A549 (cell line): ENCODE results near the gene RPTOR. TPM values are rescaled to one million over a fixed set of nuclear protein-coding genes. Genes with fewer than 3 reads are reported as not detected.
A peak's percentile ranks its signal among the peaks of the same experiment; 100 is the strongest.

ENCODE experiments used
- ATAC-seq, 2 experiments: fragments of 200-7000 bp in 1 of 2; fragments of >200 bp in 1 of 2; cut with Nextera tagmentation in 1 of 2; cut with Tn5 transposase in 1 of 2; 3 replicates each; pipeline versions ENCODE4 v1.8.0 to v1.9.1; 2018 to 2020; ENCODE audit warnings: mild to moderate bottlenecking in 1 of 2, moderate library complexity in 1 of 2
- CTCF ChIA-PET: fragments of 300-600 bp; sonication (Branson Sonifier 250); formaldehyde crosslinking; extraction: SDS; loops from one replicate; lab custom pipeline; 2021; ENCODE audit warnings: antibody characterized with exemption, inconsistent platforms; lab: Yijun Ruan, JAX
- POLR2A ChIA-PET: fragments of 350-600 bp; formaldehyde crosslinking; extraction: SDS; loops from one replicate; lab custom pipeline; 2021; ENCODE audit warnings: antibody characterized with exemption, inconsistent platforms; lab: Yijun Ruan, JAX
- DNase-seq, 2 experiments: peaks; one replicate each; pipeline versions ENCODE4 v3.0.0 to v3.0.0-alpha.2; 2011 to 2016; ENCODE audit warnings: low read depth in 1 of 2, low spot score in 1 of 2
- FAIRE-seq: peaks from 2 replicates; lab custom pipeline; 2011; peaks lifted over from hg19 to GRCh38; lab: Jason Lieb, UNC
- H3K27ac ChIP-seq, 2 experiments: fragments of >200 bp; sonication (Bioruptor Twin); formaldehyde crosslinking; 3 replicates each; pipeline ENCODE4 v1.5.1; 2016 to 2017
- H3K4me1 ChIP-seq: fragments of >200 bp; sonication (Bioruptor Twin); formaldehyde crosslinking; 3 replicates; pipeline ENCODE4 v1.6.1; 2016
- H3K4me2 ChIP-seq: fragments of >200 bp; sonication (Bioruptor Twin); formaldehyde crosslinking; 3 replicates; pipeline ENCODE4 v1.6.1; 2016
- H3K4me3 ChIP-seq: fragments of >200 bp; sonication (Bioruptor Twin); formaldehyde crosslinking; 3 replicates; pipeline ENCODE4 v1.5.1; 2016
- H3K9me3 ChIP-seq: fragments of >200 bp; sonication (Bioruptor Twin); formaldehyde crosslinking; 3 replicates; pipeline ENCODE4 v1.6.1; 2016
- BCL3 ChIP-seq: fragments of >200 bp; sonication (Bioruptor Twin); formaldehyde crosslinking; IDR thresholded peaks from 3 replicates; pipeline ENCODE4 v1.6.1; 2016
- CBX8 ChIP-seq: fragments of 200-600 bp; sonication (generic); IDR thresholded peaks from 2 replicates; pipeline ENCODE4 v1.6.1; 2016
- CEBPB ChIP-seq, 2 experiments: fragments of >200 bp in 1 of 2; sonication (Bioruptor Twin) in 1 of 2; formaldehyde crosslinking in 1 of 2; IDR thresholded peaks; 2 replicates each; pipeline ENCODE4 v1.6.1; 2012 to 2016
- CHD2 ChIP-seq: fragments of 150-350 bp; IDR thresholded peaks from 2 replicates; pipeline ENCODE4 v1.6.1; 2014; ENCODE audit warnings: low read length; ENCODE audit not compliant: partially characterized antibody
- EHF ChIP-seq: fragments of 250-450 bp; sonication (Bioruptor Pico); IDR thresholded peaks from 2 replicates; pipeline ENCODE4 v1.5.0; 2020; ENCODE audit warnings: mild to moderate bottlenecking
- EHMT2 ChIP-seq: fragments of 200-600 bp; sonication (generic); IDR thresholded peaks from 2 replicates; pipeline ENCODE4 v1.6.1; 2016; ENCODE audit warnings: antibody characterized with exemption, low read depth, mild to moderate bottlenecking, moderate library complexity
- ELK1 ChIP-seq: fragments of 150-350 bp; IDR thresholded peaks from 2 replicates; pipeline ENCODE4 v1.6.1; 2014; ENCODE audit warnings: low read depth, mild to moderate bottlenecking, low read length
- ESRRA ChIP-seq: fragments of 150-350 bp; IDR thresholded peaks from 2 replicates; pipeline ENCODE4 v1.6.1; 2014; ENCODE audit warnings: mild to moderate bottlenecking, low read length, borderline replicate concordance
- FOXS1 ChIP-seq: fragments of 250-450 bp; sonication (Bioruptor Pico); IDR thresholded peaks from 2 replicates; pipeline ENCODE4 v1.5.0; 2020; ENCODE audit warnings: mild to moderate bottlenecking, moderate library complexity
- HDAC2 ChIP-seq: fragments of 200-600 bp; sonication (generic); IDR thresholded peaks from 2 replicates; pipeline ENCODE4 v1.6.1; 2016
- HEYL ChIP-seq: fragments of 250-450 bp; sonication (Bioruptor Pico); IDR thresholded peaks from 2 replicates; pipeline ENCODE4 v1.8.0; 2021; ENCODE audit warnings: mild to moderate bottlenecking, moderate library complexity
- HOXA7 ChIP-seq: fragments of 250-450 bp; sonication (Bioruptor Pico); IDR thresholded peaks from 2 replicates; pipeline ENCODE4 v1.5.0; 2020; ENCODE audit warnings: mild to moderate bottlenecking, moderate library complexity
- NFE2L2 ChIP-seq: fragments of 150-350 bp; conservative IDR thresholded peaks from 2 replicates; pipeline ENCODE4 v1.6.1; 2014; ENCODE audit warnings: low read length
- NPAS2 ChIP-seq: fragments of 250-450 bp; sonication (Bioruptor Pico); IDR thresholded peaks from 2 replicates; pipeline ENCODE4 v1.8.0; 2022; ENCODE audit warnings: mild to moderate bottlenecking, moderate library complexity, borderline replicate concordance
- PHF8 ChIP-seq: fragments of 200-600 bp; sonication (generic); IDR thresholded peaks from 2 replicates; pipeline ENCODE4 v1.6.1; 2016; ENCODE audit warnings: low read depth, mild to moderate bottlenecking, antibody characterized with exemption, moderate library complexity, borderline replicate concordance
- POLR2A ChIP-seq: IDR thresholded peaks from 2 replicates; pipeline ENCODE4 v1.6.1; 2012; ENCODE audit warnings: mild to moderate bottlenecking, low read length
- POLR2AphosphoS2 ChIP-seq: conservative IDR thresholded peaks from 2 replicates; pipeline ENCODE4 v1.6.1; 2012; ENCODE audit warnings: low read length, improper control_type of control experiment, inconsistent platforms
- RARB ChIP-seq: fragments of 250-450 bp; sonication (Bioruptor Pico); IDR thresholded peaks from 2 replicates; pipeline ENCODE4 v1.8.0; 2021; ENCODE audit warnings: mild to moderate bottlenecking, moderate library complexity
- RFX5 ChIP-seq: fragments of 450-650 bp; IDR thresholded peaks from 2 replicates; pipeline ENCODE4 v1.7.1; 2014; ENCODE audit warnings: antibody characterized with exemption, mild to moderate bottlenecking, moderate library complexity
- RNF2 ChIP-seq: fragments of 200-600 bp; sonication (generic); IDR thresholded peaks from 2 replicates; pipeline ENCODE4 v1.6.1; 2016; ENCODE audit warnings: low read depth, mild to moderate bottlenecking, antibody characterized with exemption, moderate library complexity, borderline replicate concordance
- SREBF2 ChIP-seq: fragments of 450-650 bp; IDR thresholded peaks from 2 replicates; pipeline ENCODE4 v1.6.1; 2014; ENCODE audit warnings: mild to moderate bottlenecking, moderate library complexity
- TP53 ChIP-seq: fragments of 250-450 bp; sonication (Bioruptor Pico); IDR thresholded peaks from 2 replicates; pipeline ENCODE4 v1.5.0; 2021; ENCODE audit warnings: mild to moderate bottlenecking, moderate library complexity
- USF2 ChIP-seq: fragments of 450-650 bp; IDR thresholded peaks from 2 replicates; pipeline ENCODE4 v1.6.1; 2014; ENCODE audit warnings: antibody characterized with exemption
- ZC3H11A ChIP-seq: fragments of 450-650 bp; IDR thresholded peaks from 2 replicates; pipeline ENCODE4 v1.6.1; 2014; ENCODE audit warnings: antibody characterized with exemption, mild to moderate bottlenecking
- WGBS: methylation state at CpG from one replicate; pipeline ENCODE4 v1.1.6; 2017; ENCODE audit errors: missing lambda C conversion rate; 5-methylcytosine and 5-hydroxymethylcytosine counted together
- polyA plus RNA-seq, 4 experiments: library from polyadenylated mRNA; depleted of rRNA in 3 of 4; stranded (reverse); fragments of >200 nt; fragmentation: RNase III in 1 of 4; extraction: RNeasy Plus Mini Kit Qiagen cat#74134 plus additional on column Dnase treatment in 1 of 4; gene quantifications; 2 replicates in 3 of 4; 3 replicates in 1 of 4; pipeline ENCODE4 v1.2.3, GENCODE V29; 2011 to 2017
- TF ChIP-seq, protein P1 (sequence below): fragments of >200 bp; sonication (Bioruptor Twin); formaldehyde crosslinking; IDR thresholded peaks from 2 replicates; pipeline ENCODE4 v1.6.1; 2016
- TF ChIP-seq, protein P2 (sequence below): fragments of 250-450 bp; sonication (Bioruptor Pico); IDR thresholded peaks from 2 replicates; pipeline ENCODE4 v1.5.0; 2021; ENCODE audit warnings: mild to moderate bottlenecking, moderate library complexity, borderline replicate concordance
- TF ChIP-seq, protein P3 (sequence below): IDR thresholded peaks from 2 replicates; pipeline ENCODE4 v1.6.1; 2012; ENCODE audit warnings: low read depth, borderline replicate concordance

Gene RPTOR
- polyA plus RNA-seq, 2 of the 4 experiments (the other 2 are of a cell fraction), result 10.8 to 27.1 TPM

DNA sequence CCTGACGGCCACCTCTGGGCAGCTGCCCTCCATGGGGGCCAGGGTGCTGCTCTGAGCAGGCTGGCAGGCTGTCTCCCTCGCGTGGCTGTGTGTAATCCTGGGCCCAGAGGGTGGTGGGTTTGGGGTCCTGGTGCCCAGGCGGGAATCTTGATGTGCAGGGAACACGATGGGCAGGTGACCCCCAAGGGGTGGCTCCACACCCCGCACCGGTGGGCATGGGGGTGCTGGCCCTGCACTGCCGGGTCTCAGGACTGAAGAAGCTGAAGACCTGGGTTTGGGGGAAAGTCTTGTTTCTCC lies 455.6 kb downstream of the RPTOR start:
- ATAC-seq (no peak), FAIRE-seq (no peak), DNase-seq (no peak)
- H3K4me3 ChIP-seq, result no peak overlapping the region
- ChIA-PET POLR2A (no interaction called here), CTCF (interaction anchor here (1.2 to 9.1 kb wide), 5 partner anchors 9 to 230 kb away, joined by 3 to 56 read pairs (median 5); partner anchors contain the start of gene CHMP6)
- no peak overlapping the region for H3K4me2 ChIP-seq
- WGBS, result 93% methylated on average over 7 of the region's 8 CpGs
- H3K4me1 ChIP-seq, result peaks cover 20% of the 10 kb centered on the region
- TF ChIP-seq NFE2L2 (no peak), PHF8 (no peak), CEBPB (IDR thresholded peaks at IDR 0.05) (no peak), HDAC2 (no peak), EHMT2 (no peak), CHD2 (no peak), NPAS2 (CRISPR knock-in tag) (no peak), BCL3 (no peak)
- TF ChIP-seq, protein P1, sequence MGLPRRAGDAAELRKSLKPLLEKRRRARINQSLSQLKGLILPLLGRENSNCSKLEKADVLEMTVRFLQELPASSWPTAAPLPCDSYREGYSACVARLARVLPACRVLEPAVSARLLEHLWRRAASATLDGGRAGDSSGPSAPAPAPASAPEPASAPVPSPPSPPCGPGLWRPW, result no peak
- TF ChIP-seq, protein P2, sequence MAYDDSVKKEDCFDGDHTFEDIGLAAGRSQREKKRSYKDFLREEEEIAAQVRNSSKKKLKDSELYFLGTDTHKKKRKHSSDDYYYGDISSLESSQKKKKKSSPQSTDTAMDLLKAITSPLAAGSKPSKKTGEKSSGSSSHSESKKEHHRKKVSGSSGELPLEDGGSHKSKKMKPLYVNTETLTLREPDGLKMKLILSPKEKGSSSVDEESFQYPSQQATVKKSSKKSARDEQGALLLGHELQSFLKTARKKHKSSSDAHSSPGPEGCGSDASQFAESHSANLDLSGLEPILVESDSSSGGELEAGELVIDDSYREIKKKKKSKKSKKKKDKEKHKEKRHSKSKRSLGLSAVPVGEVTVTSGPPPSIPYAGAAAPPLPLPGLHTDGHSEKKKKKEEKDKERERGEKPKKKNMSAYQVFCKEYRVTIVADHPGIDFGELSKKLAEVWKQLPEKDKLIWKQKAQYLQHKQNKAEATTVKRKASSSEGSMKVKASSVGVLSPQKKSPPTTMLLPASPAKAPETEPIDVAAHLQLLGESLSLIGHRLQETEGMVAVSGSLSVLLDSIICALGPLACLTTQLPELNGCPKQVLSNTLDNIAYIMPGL (CRISPR knock-in tag), result no peak
- TF ChIP-seq, all 56 proteins: peak for 0
- Histone ChIP-seq H3K27ac (no peak overlapping the region), H3K9me3 (no peaks in the 10 kb centered on the region)

GRCh38 chr17:81000631-81001357 lies 456.2 kb downstream of the RPTOR start:
- ATAC-seq, result peak; percentile 5 to 10; a peak in 4 of 6 replicates
- POLR2A ChIA-PET, result no interaction called here
- CTCF ChIA-PET, result interaction anchor here (1.2 to 9.1 kb wide), 6 partner anchors 9 to 229 kb away, joined by 3 to 56 read pairs (median 6); partner anchors contain the start of gene CHMP6

More at GRCh38 chr17:81000631-81001357, 456.2 kb downstream of the RPTOR start:
- WGBS, result 70% methylated on average over 17 of the region's 18 CpGs
- Histone ChIP-seq H3K9me3 (no peaks in the 10 kb centered on the region), H3K27ac (no peak overlapping the region)
- no peak for DNase-seq
- no peak for TF ChIP-seq HEYL (CRISPR knock-in tag)
- no peak for TF ChIP-seq USF2
- no peak for TF ChIP-seq BCL3
- no peak for TF ChIP-seq TP53 (CRISPR knock-in tag)
- no peak for TF ChIP-seq EHF (CRISPR knock-in tag)
- no peak for TF ChIP-seq ZC3H11A
- TF ChIP-seq FOXS1 (CRISPR knock-in tag), result no peak
- no peak for TF ChIP-seq ELK1
- TF ChIP-seq, protein P3, sequence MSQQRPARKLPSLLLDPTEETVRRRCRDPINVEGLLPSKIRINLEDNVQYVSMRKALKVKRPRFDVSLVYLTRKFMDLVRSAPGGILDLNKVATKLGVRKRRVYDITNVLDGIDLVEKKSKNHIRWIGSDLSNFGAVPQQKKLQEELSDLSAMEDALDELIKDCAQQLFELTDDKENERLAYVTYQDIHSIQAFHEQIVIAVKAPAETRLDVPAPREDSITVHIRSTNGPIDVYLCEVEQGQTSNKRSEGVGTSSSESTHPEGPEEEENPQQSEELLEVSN, result no peak
- no peak for TF ChIP-seq HOXA7
- no peak for TF ChIP-seq SREBF2
- no peak for TF ChIP-seq RARB (CRISPR knock-in tag)
- no peak for TF ChIP-seq RNF2
- TF ChIP-seq RFX5, result no peak
- TF ChIP-seq ESRRA, result no peak
- TF ChIP-seq POLR2AphosphoS2, result no peak
- TF ChIP-seq POLR2A, result no peak
- TF ChIP-seq CBX8, result no peak
- TF ChIP-seq, all 56 proteins: peak for 0
- Histone ChIP-seq H3K4me1 (peaks cover 20% of the 10 kb centered on the region), H3K4me3 (no peak overlapping the region), H3K4me2 (no peak overlapping the region)
- FAIRE-seq, result no peak
